ENCODE data around the gene OR2A2. TPM values are rescaled to one million over a fixed set of nuclear protein-coding genes. Genes with fewer than 3 reads are reported as not detected.

OR2A2 gene
- total and polyA plus RNA-seq, 10 of the 15 experiments (the other 5 are each of a cell fraction or from before 2014, with no cell fraction given): not detected

DNA sequence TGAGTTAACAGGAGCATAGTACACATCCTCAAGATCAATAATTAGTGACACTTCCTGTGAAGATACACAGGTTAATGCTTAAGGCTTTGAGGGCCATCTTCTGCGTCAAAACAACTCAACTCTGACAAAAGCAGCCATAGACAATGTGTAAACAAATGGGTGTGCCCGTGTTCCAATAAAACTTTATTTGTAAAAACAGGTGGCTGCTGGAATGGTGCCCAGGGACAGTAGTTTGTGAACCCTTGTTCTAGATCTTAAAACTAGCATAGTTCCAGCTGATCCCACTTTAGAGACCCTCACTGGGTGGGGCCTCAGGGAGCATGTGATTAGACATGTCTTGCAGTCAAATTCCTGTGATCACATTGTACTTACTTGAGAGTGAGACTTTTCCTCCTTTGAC, 21.3 kb downstream of the OR2A2 start:
- intact Hi-C loops (cut with micrococcal nuclease; ENCODE audit: unreplicated experiment) (no loop called here), in situ Hi-C loops (cut with MboI) (no loop called here)
- Histone ChIP-seq H3K27ac (ENCODE audit: control insufficient read depth, insufficient read depth) (no peak overlapping the region), H3K36me3 (ENCODE audit: control insufficient read depth in 2 of 2, insufficient read depth in 2 of 2, low read length in 1 of 2) (no peaks in the 10 kb centered on the region), H2AFZ (ENCODE audit: control insufficient read depth, low read depth, low read length) (no peak overlapping the region), H3K4me3 (no peak overlapping the region), H3K4me1 (ENCODE audit: control insufficient read depth, insufficient read depth, low read length) (no peaks in the 10 kb centered on the region), H3K9ac (ENCODE audit: control insufficient read depth, insufficient read depth, low read length) (no peak overlapping the region), H3K27me3 (replicated peaks in 1 of 2; ENCODE audit: control insufficient read depth in 2 of 2, insufficient read depth in 2 of 2, low read length in 1 of 2) (no peaks in the 10 kb centered on the region), H3K9me3 (replicated peaks; ENCODE audit: control insufficient read depth, insufficient read depth, low read length) (no peaks in the 10 kb centered on the region), H4K20me1 (ENCODE audit: control insufficient read depth, insufficient read depth) (no peaks in the 10 kb centered on the region), H3K4me2 (ENCODE audit: control insufficient read depth, insufficient read depth) (no peak overlapping the region), H3K79me2 (ENCODE audit: control insufficient read depth, insufficient read depth, low read length) (no peaks in the 10 kb centered on the region)
- 0% methylated on average over 2 of the region's 2 CpGs for WGBS (ENCODE audit: insufficient coverage, insufficient replicate concordance, low lambda C conversion rate, missing lambda C conversion rate)
- ChIA-PET POLR2A (no interaction called here), CTCF (no interaction called here), SMC1A (ENCODE audit: uncharacterized antibody, unreplicated experiment) (no interaction called here), RAD21 (ENCODE audit: unreplicated experiment) (no interaction called here)
- ATAC-seq: no peak
- peak; percentile 58 for TF ChIP-seq ZBTB40 (IDR thresholded peaks at IDR 0.05; ENCODE audit: borderline replicate concordance)
- TF ChIP-seq TCF12 (IDR thresholded peaks at IDR 0.05; ENCODE audit: low read depth, low read length): no peak
- no peak for FAIRE-seq
- BruUV-seq (replicated peaks): no TSS peak
- DNase-seq (ENCODE audit: low read depth, low spot score): no peak

- FAIRE-seq: no peak
- ChIA-PET SMC1A (ENCODE audit: uncharacterized antibody, unreplicated experiment) (no interaction called here), CTCF (no interaction called here), RAD21 (ENCODE audit: unreplicated experiment) (no interaction called here), POLR2A (no interaction called here)
- no TSS peak for BruUV-seq (replicated peaks)
- Histone ChIP-seq H3K4me1 (ENCODE audit: control insufficient read depth, insufficient read depth, low read length) (no peaks in the 10 kb centered on the region), H3K4me3 (no peak overlapping the region), H3K4me2 (ENCODE audit: control insufficient read depth, insufficient read depth) (no peak overlapping the region), H3K79me2 (ENCODE audit: control insufficient read depth, insufficient read depth, low read length) (no peaks in the 10 kb centered on the region), H3K27me3 (replicated peaks in 1 of 2; ENCODE audit: control insufficient read depth in 2 of 2, insufficient read depth in 2 of 2, low read length in 1 of 2) (no peaks in the 10 kb centered on the region), H3K36me3 (ENCODE audit: control insufficient read depth in 2 of 2, insufficient read depth in 2 of 2, low read length in 1 of 2) (no peaks in the 10 kb centered on the region), H3K9me3 (replicated peaks; ENCODE audit: control insufficient read depth, insufficient read depth, low read length) (no peaks in the 10 kb centered on the region), H3K27ac (ENCODE audit: control insufficient read depth, insufficient read depth) (no peak overlapping the region), H4K20me1 (ENCODE audit: control insufficient read depth, insufficient read depth) (no peaks in the 10 kb centered on the region), H3K9ac (ENCODE audit: control insufficient read depth, insufficient read depth, low read length) (no peak overlapping the region), H2AFZ (ENCODE audit: control insufficient read depth, low read depth, low read length) (no peak overlapping the region)
- intact Hi-C loops (cut with micrococcal nuclease; ENCODE audit: unreplicated experiment) (no loop called here), in situ Hi-C loops (cut with MboI) (no loop called here)
- ATAC-seq: no peak
- no peak for DNase-seq (ENCODE audit: low read depth, low spot score)
- 0% methylated on average over 3 of the region's 3 CpGs for WGBS (ENCODE audit: insufficient coverage, insufficient replicate concordance, low lambda C conversion rate, missing lambda C conversion rate)
- TF ChIP-seq MEF2B (IDR thresholded peaks at IDR 0.05; ENCODE audit: partially characterized antibody, poor library complexity, severe bottlenecking): no peak
- TF ChIP-seq EZH2 (IDR thresholded peaks at IDR 0.05; ENCODE audit: borderline replicate concordance, control insufficient read depth, low read depth, low read length): no peak
- no peak for TF ChIP-seq KDM1A (IDR thresholded peaks at IDR 0.05; ENCODE audit: borderline replicate concordance)
- no peak for TF ChIP-seq E2F8 (IDR thresholded peaks at IDR 0.05; ENCODE audit: low read depth, partially characterized antibody)
Measured at GRCh38 chr7:144132262-144132661, 22.9 kb downstream of the OR2A2 start.

Measured in GM12878 (cell line).